ENCODE data around the gene XAB2. TPM values are rescaled to one million over a fixed set of nuclear protein-coding genes. Genes with fewer than 3 reads are reported as not detected.

XAB2 gene
- total RNA-seq, 1 experiment from 2014 or later = 48.0 TPM

- Histone ChIP-seq H3K56ac (ENCODE audit: insufficient read length, low read depth, low read length) (no peak overlapping the region), H2BK120ac (ENCODE audit: low read depth, low read length, poor library complexity, severe bottlenecking) (no peak overlapping the region), H2BK12ac (ENCODE audit: insufficient read length, low read depth, low read length) (no peak overlapping the region), H4K91ac (ENCODE audit: insufficient read length, low read depth, low read length) (no peak overlapping the region), H3K79me2 (ENCODE audit: insufficient read depth, low read length) (no peaks in the 10 kb centered on the region), H2AFZ (ENCODE audit: low read length) (no peak overlapping the region), H2BK15ac (ENCODE audit: low read depth, low read length) (no peak overlapping the region), H2BK5ac (ENCODE audit: insufficient read length, low read length) (no peak overlapping the region), H3K18ac (ENCODE audit: insufficient read length, low read depth, low read length) (no peak overlapping the region), H4K8ac (replicated peaks; ENCODE audit: insufficient read length, low read depth, low read length) (no peak overlapping the region), H3K4me1 (ENCODE audit: insufficient read depth, low read length) (no peaks in the 10 kb centered on the region), H4K20me1 (ENCODE audit: control insufficient read depth, insufficient read depth, insufficient read length) (no peaks in the 10 kb centered on the region), H3K4me2 (ENCODE audit: insufficient read depth, insufficient read length, low read length) (peak overlapping the region; percentile 57), H2AK5ac (ENCODE audit: insufficient read length, low read length) (no peak overlapping the region), H3K79me1 (ENCODE audit: insufficient read depth, low read depth, low read length, poor library complexity, severe bottlenecking) (no peaks in the 10 kb centered on the region), H3K9ac (ENCODE audit: extremely low read depth, insufficient read length, low read length) (no peak overlapping the region), H3K27me3 (ENCODE audit: insufficient read depth, low read length) (peaks cover 2% of the 10 kb centered on the region; the same call in 1 of the 2 replicates), H3K27ac (ENCODE audit: insufficient read length, low read depth, low read length) (no peak overlapping the region), H3K23me2 (ENCODE audit: insufficient read length, low read depth, low read length, poor library complexity, severe bottlenecking) (peaks cover 6% of the 10 kb centered on the region), H2BK20ac (ENCODE audit: low read depth, low read length, poor library complexity, severe bottlenecking) (no peak overlapping the region), H4K5ac (ENCODE audit: insufficient read length, low read depth, low read length) (no peak overlapping the region), H3K9me3 (ENCODE audit: control insufficient read depth, low read depth, low read length) (no peaks in the 10 kb centered on the region), H3K14ac (ENCODE audit: insufficient read depth, low read length) (no peak overlapping the region), H3T11ph (ENCODE audit: low read length) (no peak overlapping the region), H3K4ac (ENCODE audit: low read depth, low read length) (no peak overlapping the region), H3K23ac (ENCODE audit: insufficient read length, low read depth, low read length) (no peak overlapping the region)
- WGBS (ENCODE audit: extremely low coverage, insufficient read length, low lambda C conversion rate) = no CpG with 5 or more reads among the region's 9 CpGs
- peaks cover 0 to 12% of the 10 kb centered on the region in 2 experiments; a peak in 3 of 4 replicates for H3K4me1 Mint-ChIP-seq
- H3K27me3 Mint-ChIP-seq (ENCODE audit: low read depth) = peaks cover 87% of the 10 kb centered on the region
- peaks cover 0 to 7% of the 10 kb centered on the region in 2 experiments; a peak in 2 of 5 replicates for H3K9me3 Mint-ChIP-seq
- no peak for TF ChIP-seq CTCF (conservative IDR thresholded peaks at IDR 0.05)
- H3K27ac Mint-ChIP-seq = no peak overlapping the region; a peak in 1 of 7 replicates
- no peak for DNase-seq
- H3K36me3 Mint-ChIP-seq (ENCODE audit: insufficient read depth in 1 of 3, low read depth in 3 of 3) = no peaks in the 10 kb centered on the region; a peak in 1 of 7 replicates
- peak overlapping the region; percentile 77 to 93 for H3K4me3 Mint-ChIP-seq
Observed at GRCh38 chr19:7670790-7671189, 41.4 kb upstream of the XAB2 start.

Measured in H9 (cell line).